ENCODE data around the gene SKI. TPM values are rescaled to one million over a fixed set of nuclear protein-coding genes. Genes with fewer than 3 reads are reported as not detected.

Gene SKI
- total and polyA plus RNA-seq, 2 of the 4 experiments (the other 2 are of a cell fraction), result 2.3 to 20.1 TPM

- TF ChIP-seq NFE2L2 (IDR thresholded peaks at IDR 0.05; ENCODE audit: low read depth, low read length) (no peak), CEBPB (IDR thresholded peaks at IDR 0.05; ENCODE audit: low read depth, low read length) (no peak)
- TF ChIP-seq, protein P1, sequence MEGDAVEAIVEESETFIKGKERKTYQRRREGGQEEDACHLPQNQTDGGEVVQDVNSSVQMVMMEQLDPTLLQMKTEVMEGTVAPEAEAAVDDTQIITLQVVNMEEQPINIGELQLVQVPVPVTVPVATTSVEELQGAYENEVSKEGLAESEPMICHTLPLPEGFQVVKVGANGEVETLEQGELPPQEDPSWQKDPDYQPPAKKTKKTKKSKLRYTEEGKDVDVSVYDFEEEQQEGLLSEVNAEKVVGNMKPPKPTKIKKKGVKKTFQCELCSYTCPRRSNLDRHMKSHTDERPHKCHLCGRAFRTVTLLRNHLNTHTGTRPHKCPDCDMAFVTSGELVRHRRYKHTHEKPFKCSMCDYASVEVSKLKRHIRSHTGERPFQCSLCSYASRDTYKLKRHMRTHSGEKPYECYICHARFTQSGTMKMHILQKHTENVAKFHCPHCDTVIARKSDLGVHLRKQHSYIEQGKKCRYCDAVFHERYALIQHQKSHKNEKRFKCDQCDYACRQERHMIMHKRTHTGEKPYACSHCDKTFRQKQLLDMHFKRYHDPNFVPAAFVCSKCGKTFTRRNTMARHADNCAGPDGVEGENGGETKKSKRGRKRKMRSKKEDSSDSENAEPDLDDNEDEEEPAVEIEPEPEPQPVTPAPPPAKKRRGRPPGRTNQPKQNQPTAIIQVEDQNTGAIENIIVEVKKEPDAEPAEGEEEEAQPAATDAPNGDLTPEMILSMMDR (conservative IDR thresholded peaks at IDR 0.05; ENCODE audit: low read depth, low read length), result no peak
Observed at GRCh38 chr1:2197707-2198165, 30.4 kb upstream of the SKI start (continued).

- no peaks in the 10 kb centered on the region for H3K9me1 ChIP-seq (ENCODE audit: insufficient read depth, low read length)
Observed at GRCh38 chr1:2198571-2198970, 29.5 kb upstream of the SKI start.

More at GRCh38 chr1:2198571-2198970, 29.5 kb upstream of the SKI start:
- H3K27ac ChIP-seq (ENCODE audit: insufficient read depth, low read length), result peak overlapping the region; percentile 42; the same call in 1 of the 2 replicates
- BruUV-seq (replicated peaks), result no TSS peak
- no peak overlapping the region for H3K18ac ChIP-seq (ENCODE audit: low read depth, low read length)
- no peak overlapping the region for H3K56ac ChIP-seq (ENCODE audit: extremely low read depth, insufficient read depth, low read length)
- peak overlapping the region; percentile 97 for H2AFZ ChIP-seq (replicated peaks; ENCODE audit: low read length, poor library complexity)
- intact Hi-C loops (cut with micrococcal nuclease), result loop anchor here (5.0 kb wide), 1 partner anchor 114 kb away; no protein-coding TSS in a partner anchor
- peak overlapping the region; percentile 48 for H4K91ac ChIP-seq (ENCODE audit: insufficient read depth, low read depth, low read length)
- no peak overlapping the region for H3K23ac ChIP-seq (ENCODE audit: low read depth, low read length)
- peaks cover 7% of the 10 kb centered on the region for H3K4me1 ChIP-seq (ENCODE audit: control insufficient read depth, insufficient read depth, low read length)
- DNase-seq (no peak), ATAC-seq (ENCODE audit: low read depth) (no peak)
- no peak for TF ChIP-seq SMC3 (IDR thresholded peaks at IDR 0.05; ENCODE audit: low read depth, low read length)
- TF ChIP-seq RCOR1 (IDR thresholded peaks at IDR 0.05; ENCODE audit: insufficient replicate concordance, low read length), result no peak
- no peak for TF ChIP-seq POLR2A (IDR thresholded peaks at IDR 0.05; ENCODE audit: low read depth, low read length)
- H3K14ac ChIP-seq (replicated peaks; ENCODE audit: low read depth, low read length), result no peak overlapping the region
- peak overlapping the region; percentile 74 to 75; a peak in 3 of 4 replicates for H4K8ac ChIP-seq (ENCODE audit: low read depth in 2 of 2, low read length in 2 of 2)
- H3K9me3 ChIP-seq (ENCODE audit: control insufficient read depth, insufficient read depth, low read length), result no peaks in the 10 kb centered on the region
- H2AK5ac ChIP-seq (ENCODE audit: low read depth, low read length), result peak overlapping the region; percentile 89
- no peak overlapping the region for H3K9ac ChIP-seq (ENCODE audit: low read depth, low read length)
- H3K4me2 ChIP-seq (ENCODE audit: low read depth, low read length), result no peak overlapping the region
- H2AK9ac ChIP-seq (replicated peaks; ENCODE audit: low read depth, low read length, poor library complexity), result peak overlapping the region; percentile 33
- ChIA-PET POLR2A (ENCODE audit: unreplicated experiment) (interaction anchor here (1.1 kb wide), 1 partner anchor 183 kb away, joined by 3 read pairs; no protein-coding TSS in a partner anchor), CTCF (interaction anchor here (1.2 to 2.0 kb wide), 2 partner anchors 27 to 183 kb away, joined by 5 read pairs; no protein-coding TSS in a partner anchor)
- H3K4me3 ChIP-seq (ENCODE audit: insufficient read depth, low read depth, low read length), result no peak overlapping the region
- no peak overlapping the region for H2BK20ac ChIP-seq (ENCODE audit: low read depth, low read length)
- no peak overlapping the region for H2BK15ac ChIP-seq (ENCODE audit: low read depth, low read length)
- no peaks in the 10 kb centered on the region for H4K20me1 ChIP-seq (ENCODE audit: insufficient read depth, low read length)
- no peaks in the 10 kb centered on the region for H3K27me3 ChIP-seq (ENCODE audit: control insufficient read depth, insufficient read depth, low read length)
- in situ Hi-C loops (cut with MboI; ENCODE audit: low sequenced_read_pairs), result loop anchor here (5.0 to 25.0 kb wide), 2 partner anchors 34 to 339 kb away; partner anchors contain the start of genes HES5 and PANK4
- H2BK5ac ChIP-seq (ENCODE audit: low read depth, low read length, poor library complexity, severe bottlenecking), result no peak overlapping the region
- H3K36me3 ChIP-seq (ENCODE audit: control insufficient read depth, insufficient read depth, low read length), result no peaks in the 10 kb centered on the region
- H3K4ac ChIP-seq (ENCODE audit: low read depth, low read length), result peak overlapping the region; percentile 79
- 87% methylated on average over 7 of the region's 11 CpGs; no CpG with 5 or more reads in 1 of the 2 experiments for WGBS, 2 experiments (ENCODE audit: extremely low coverage in 2 of 2, insufficient read length in 1 of 2)
- H3K79me1 ChIP-seq (ENCODE audit: low read depth in 1 of 2, low read length in 2 of 2), result peaks cover 10 to 31% of the 10 kb centered on the region in 2 experiments
- peak overlapping the region; percentile 6 for H4K5ac ChIP-seq (ENCODE audit: low read depth, low read length)
- dilution Hi-C loops (cut with HindIII; ENCODE audit: low sequenced_read_pairs, unreplicated experiment), result no loop called here
- 0 out of 2 replicates have a peak overlapping the region, but pooled peaks have one; percentile 14 for H2BK120ac ChIP-seq (ENCODE audit: low read depth, low read length)
